Loucy (cell line): ENCODE data around the gene MFAP2.

Experiments
- CTCF ChIP-seq: fragments of 200-600 bp; sonication (generic); conservative IDR thresholded peaks from 2 replicates; pipeline ENCODE4 v1.5.1; 2014; ENCODE audit warnings: mild to moderate bottlenecking, antibody characterized with exemption, low read length
- EZH2phosphoT487 ChIP-seq: fragments of 200-600 bp; IDR thresholded peaks from 2 replicates; pipeline ENCODE4 v1.6.1; 2018; ENCODE audit warnings: antibody characterized with exemption, mild to moderate bottlenecking, moderate library complexity, borderline replicate concordance

DNA sequence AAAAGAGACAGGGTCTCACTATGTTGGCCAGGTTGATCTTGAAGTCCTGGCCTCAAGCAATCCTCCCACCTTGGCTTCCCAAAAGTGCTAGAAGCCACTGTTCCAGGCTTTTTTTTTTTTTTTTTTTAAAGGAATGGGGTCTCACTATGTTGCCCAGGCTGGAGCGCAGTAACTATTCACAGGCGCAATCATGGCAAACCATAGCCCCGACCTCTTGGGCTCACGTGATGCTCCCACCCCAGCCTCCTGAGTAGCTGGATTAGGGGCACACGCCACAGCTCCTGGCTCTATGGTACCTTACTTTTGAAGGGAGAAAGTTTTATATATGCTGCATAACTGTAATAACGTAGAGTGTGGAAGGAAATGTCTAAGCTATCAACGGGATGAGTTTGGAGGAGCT is 37.0 kb upstream of the MFAP2 start:
- TF ChIP-seq CTCF (no peak), EZH2phosphoT487 (no peak)
